ENCODE results near the gene MLPH. TPM values are rescaled to one million over a fixed set of nuclear protein-coding genes. Genes with fewer than 3 reads are reported as not detected.
A peak's percentile ranks its signal among the peaks of the same experiment; 100 is the strongest.

The MLPH gene
- total RNA-seq, 1 donor from 2014 or later = 22.5 TPM

GRCh38 chr2:237509905-237510304 is 22.9 kb downstream of the MLPH start:
- Mint-ChIP-seq H3K4me1 (ENCODE audit: unreplicated experiment) (peaks cover 32% of the 10 kb centered on the region), H3K4me3 (ENCODE audit: unreplicated experiment) (no peak overlapping the region), H3K27ac (ENCODE audit: unreplicated experiment) (no peak overlapping the region), H3K27me3 (ENCODE audit: unreplicated experiment) (no peaks in the 10 kb centered on the region), H3K36me3 (ENCODE audit: unreplicated experiment) (peaks cover 14% of the 10 kb centered on the region), H3K9me3 (ENCODE audit: unreplicated experiment) (no peaks in the 10 kb centered on the region)
- no peak for DNase-seq (ENCODE audit: extremely low spot score, unreplicated experiment)
- TF ChIP-seq CTCF (IDR thresholded peaks at IDR 0.05) = no peak

GRCh38 chr2:237510502-237511217 is 23.6 kb downstream of the MLPH start:
- H3K4me3 Mint-ChIP-seq (ENCODE audit: unreplicated experiment) = no peak overlapping the region
- H3K9me3 Mint-ChIP-seq (ENCODE audit: unreplicated experiment) = no peaks in the 10 kb centered on the region
- no peak for DNase-seq (ENCODE audit: extremely low spot score, unreplicated experiment)
- no peak for TF ChIP-seq CTCF (IDR thresholded peaks at IDR 0.05)
- no peak overlapping the region for H3K27ac Mint-ChIP-seq (ENCODE audit: unreplicated experiment)
- H3K36me3 Mint-ChIP-seq (ENCODE audit: unreplicated experiment) = peaks cover 11% of the 10 kb centered on the region
- no peaks in the 10 kb centered on the region for H3K27me3 Mint-ChIP-seq (ENCODE audit: unreplicated experiment)
- peaks cover 32% of the 10 kb centered on the region for H3K4me1 Mint-ChIP-seq (ENCODE audit: unreplicated experiment)

GRCh38 chr2:237511433-237511832 is 24.4 kb downstream of the MLPH start:
- DNase-seq (ENCODE audit: extremely low spot score, unreplicated experiment) = no peak

GRCh38 chr2:237511885-237512405 is 24.9 kb downstream of the MLPH start:
- Mint-ChIP-seq H3K36me3 (ENCODE audit: unreplicated experiment) (peaks cover 10% of the 10 kb centered on the region), H3K27me3 (ENCODE audit: unreplicated experiment) (no peaks in the 10 kb centered on the region), H3K9me3 (ENCODE audit: unreplicated experiment) (no peaks in the 10 kb centered on the region), H3K27ac (ENCODE audit: unreplicated experiment) (no peak overlapping the region), H3K4me1 (ENCODE audit: unreplicated experiment) (peaks cover 30% of the 10 kb centered on the region), H3K4me3 (ENCODE audit: unreplicated experiment) (no peak overlapping the region)
- DNase-seq (ENCODE audit: extremely low spot score, unreplicated experiment) = no peak
- no peak for TF ChIP-seq CTCF (IDR thresholded peaks at IDR 0.05)

More at GRCh38 chr2:237511433-237511832, 24.4 kb downstream of the MLPH start:
- H3K4me3 Mint-ChIP-seq (ENCODE audit: unreplicated experiment) = no peak overlapping the region
- TF ChIP-seq CTCF (IDR thresholded peaks at IDR 0.05) = no peak
- peaks cover 30% of the 10 kb centered on the region for H3K4me1 Mint-ChIP-seq (ENCODE audit: unreplicated experiment)
- H3K27me3 Mint-ChIP-seq (ENCODE audit: unreplicated experiment) = no peaks in the 10 kb centered on the region
- no peaks in the 10 kb centered on the region for H3K9me3 Mint-ChIP-seq (ENCODE audit: unreplicated experiment)
- peaks cover 10% of the 10 kb centered on the region for H3K36me3 Mint-ChIP-seq (ENCODE audit: unreplicated experiment)
- no peak overlapping the region for H3K27ac Mint-ChIP-seq (ENCODE audit: unreplicated experiment)

GRCh38 chr2:237512774-237513466 is 25.9 kb downstream of the MLPH start:
- Mint-ChIP-seq H3K27ac (ENCODE audit: unreplicated experiment) (no peak overlapping the region), H3K9me3 (ENCODE audit: unreplicated experiment) (no peaks in the 10 kb centered on the region)
- TF ChIP-seq CTCF (IDR thresholded peaks at IDR 0.05) = peak; percentile 94

More at GRCh38 chr2:237512774-237513466, 25.9 kb downstream of the MLPH start:
- H3K4me1 Mint-ChIP-seq (ENCODE audit: unreplicated experiment) = peaks cover 24% of the 10 kb centered on the region
- H3K27me3 Mint-ChIP-seq (ENCODE audit: unreplicated experiment) = no peaks in the 10 kb centered on the region
- H3K4me3 Mint-ChIP-seq (ENCODE audit: unreplicated experiment) = no peak overlapping the region
- H3K36me3 Mint-ChIP-seq (ENCODE audit: unreplicated experiment) = peaks cover 10% of the 10 kb centered on the region
- DNase-seq (ENCODE audit: extremely low spot score, unreplicated experiment) = peak; percentile 94

Data from osteocyte (in vitro differentiated cells).